ENCODE measurements around the gene NAT16. TPM values are rescaled to one million over a fixed set of nuclear protein-coding genes. Genes with fewer than 3 reads are reported as not detected.

The NAT16 gene
- total and polyA plus RNA-seq, 2 of the 13 experiments (the other 11 are each of a cell fraction or from before 2014, with no cell fraction given) = 0.04 TPM; not detected in 1

- TF ChIP-seq PBX2 (CRISPR knock-in tag; IDR thresholded peaks at IDR 0.05) = no peak
- no peak for TF ChIP-seq ZNF580 (CRISPR knock-in tag; IDR thresholded peaks at IDR 0.05; ENCODE audit: borderline replicate concordance, low read depth)
- TF ChIP-seq TBL1XR1 (IDR thresholded peaks at IDR 0.05; ENCODE audit: borderline replicate concordance, low read length, partially characterized antibody) = no peak
- TF ChIP-seq REXO4 (CRISPR knock-in tag; IDR thresholded peaks at IDR 0.05; ENCODE audit: borderline replicate concordance) = no peak
- TF ChIP-seq NFIB (CRISPR knock-in tag; IDR thresholded peaks at IDR 0.05; ENCODE audit: borderline replicate concordance) = no peak
- no peak for TF ChIP-seq RFXANK (CRISPR knock-in tag; IDR thresholded peaks at IDR 0.05)
- no peak; the same call in 1 of the 2 replicates for TF ChIP-seq ZSCAN9 (CRISPR knock-in tag; IDR thresholded peaks at IDR 0.05; ENCODE audit: borderline replicate concordance)
- peak; percentile 99 for TF ChIP-seq ZC3H13 (CRISPR knock-in tag; IDR thresholded peaks at IDR 0.05)
- TF ChIP-seq ZMYM3 (CRISPR knock-in tag; IDR thresholded peaks at IDR 0.05) = no peak
- no peak for TF ChIP-seq BCL3 (CRISPR knock-in tag; IDR thresholded peaks at IDR 0.05)
- no peak for TF ChIP-seq ETV6 (CRISPR knock-in tag; conservative IDR thresholded peaks at IDR 0.05)
- peak; percentile 46 for TF ChIP-seq TEAD3 (CRISPR knock-in tag; optimal IDR thresholded peaks at IDR 0.05; ENCODE audit: borderline replicate concordance)
- no peak for TF ChIP-seq STAT5B (CRISPR knock-in tag; IDR thresholded peaks at IDR 0.05)
- TF ChIP-seq GTF3A (CRISPR knock-in tag; conservative IDR thresholded peaks at IDR 0.05) = no peak
- no peak for TF ChIP-seq ZNF569 (CRISPR knock-in tag; IDR thresholded peaks at IDR 0.05; ENCODE audit: borderline replicate concordance)
- TF ChIP-seq ZNF670 (CRISPR knock-in tag; IDR thresholded peaks at IDR 0.05; ENCODE audit: borderline replicate concordance) = no peak; the same call in 1 of the 2 replicates
- TF ChIP-seq SAP130 (CRISPR knock-in tag; IDR thresholded peaks at IDR 0.05; ENCODE audit: low read depth) = peak; percentile 59; the same call in 1 of the 2 replicates
- no peak for TF ChIP-seq SOX6 (IDR thresholded peaks at IDR 0.05)
- peak; percentile 54; the same call in 1 of the 2 replicates for TF ChIP-seq SOX6 (CRISPR knock-in tag; IDR thresholded peaks at IDR 0.05)
- no peak for TF ChIP-seq HMG20A (CRISPR knock-in tag; IDR thresholded peaks at IDR 0.05; ENCODE audit: borderline replicate concordance)
- 0 out of 2 replicates have a peak, but pooled peaks have one; percentile 33 for TF ChIP-seq ATF1 (CRISPR knock-in tag; IDR thresholded peaks at IDR 0.05)
- TF ChIP-seq ZNF138 (CRISPR knock-in tag; IDR thresholded peaks at IDR 0.05; ENCODE audit: low read depth) = no peak
- no peak for TF ChIP-seq ZNF260 (CRISPR knock-in tag; IDR thresholded peaks at IDR 0.05; ENCODE audit: borderline replicate concordance, low read depth)
- TF ChIP-seq SP5 (CRISPR knock-in tag; IDR thresholded peaks at IDR 0.05; ENCODE audit: borderline replicate concordance, low read depth) = 0 out of 2 replicates have a peak, but pooled peaks have one; percentile 41
- TF ChIP-seq AGO1 (IDR thresholded peaks at IDR 0.05; ENCODE audit: low read depth, low read length, poor library complexity, severe bottlenecking) = no peak
- TF ChIP-seq NR1H2 (CRISPR knock-in tag; IDR thresholded peaks at IDR 0.05; ENCODE audit: borderline replicate concordance, low read depth) = no peak
- TF ChIP-seq SKI (IDR thresholded peaks at IDR 0.05; ENCODE audit: partially characterized antibody) = no peak
- no peak for TF ChIP-seq ZNF556 (CRISPR knock-in tag; IDR thresholded peaks at IDR 0.05; ENCODE audit: borderline replicate concordance)
- TF ChIP-seq ZNF768 (CRISPR knock-in tag; IDR thresholded peaks at IDR 0.05) = no peak
- TF ChIP-seq RNF2 (conservative IDR thresholded peaks at IDR 0.05; ENCODE audit: low read depth) = no peak
- 0 out of 2 replicates have a peak, but pooled peaks have one; percentile 48 for TF ChIP-seq TP53 (CRISPR knock-in tag; conservative IDR thresholded peaks at IDR 0.05)
- TF ChIP-seq KMT2A (CRISPR knock-in tag; IDR thresholded peaks at IDR 0.05) = no peak
These were observed 41.8 kb downstream of the NAT16 start (continued) for GRCh38 chr7:101138213-101138870.
